Hematopoietic multipotent progenitor cell treated with erythropoietin and hydrocortisone succinate and interleukin-3 and kit ligand, for 8 days (in vitro differentiated cells): ENCODE results near the gene SEMA4D.

Experiments
- DNase-seq: peaks from one replicate; pipeline ENCODE4 v3.0.0-alpha.2; 2015

The SEMA4D gene

DNA sequence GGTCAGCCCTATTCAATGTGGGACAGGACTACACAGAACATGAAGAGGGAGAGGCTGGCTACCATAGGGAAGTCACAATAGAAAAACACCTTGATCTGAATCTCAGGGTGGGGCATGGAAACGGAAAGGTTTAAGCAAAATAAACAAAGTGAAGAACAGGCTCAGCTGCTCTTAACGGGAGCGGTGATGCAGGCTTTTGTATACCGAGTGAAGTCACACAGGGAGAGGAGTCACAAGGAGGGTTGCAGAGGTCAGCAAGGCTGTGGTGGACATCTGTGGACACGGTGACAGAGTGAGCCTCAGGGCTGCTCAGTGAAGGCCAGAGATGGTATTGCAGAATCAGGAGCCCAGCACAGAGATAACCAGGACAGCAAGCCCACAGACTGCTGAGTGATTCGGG lies 30.6 kb upstream of the SEMA4D start:
- no peak for DNase-seq

DNA sequence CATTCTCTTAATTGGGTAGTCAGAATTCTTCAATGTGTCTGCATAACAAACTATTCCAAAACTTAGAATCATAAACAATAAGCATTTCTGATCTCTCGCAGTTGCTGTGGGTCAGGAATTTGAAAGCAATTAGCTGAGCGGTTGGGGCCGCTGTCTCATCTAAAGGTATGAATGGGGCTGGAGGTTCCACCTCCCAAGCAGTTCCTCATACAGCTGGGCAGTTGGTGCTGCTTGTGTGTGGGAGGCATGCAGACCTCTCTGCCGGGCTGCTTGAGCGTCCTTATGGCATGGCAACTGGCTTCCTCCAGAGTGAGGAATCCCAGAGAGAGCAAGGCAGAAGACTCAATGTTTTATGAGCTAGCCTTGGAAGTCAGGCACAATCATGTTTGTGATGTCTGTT lies 30.2 kb upstream of the SEMA4D start:
- no peak for DNase-seq

DNA sequence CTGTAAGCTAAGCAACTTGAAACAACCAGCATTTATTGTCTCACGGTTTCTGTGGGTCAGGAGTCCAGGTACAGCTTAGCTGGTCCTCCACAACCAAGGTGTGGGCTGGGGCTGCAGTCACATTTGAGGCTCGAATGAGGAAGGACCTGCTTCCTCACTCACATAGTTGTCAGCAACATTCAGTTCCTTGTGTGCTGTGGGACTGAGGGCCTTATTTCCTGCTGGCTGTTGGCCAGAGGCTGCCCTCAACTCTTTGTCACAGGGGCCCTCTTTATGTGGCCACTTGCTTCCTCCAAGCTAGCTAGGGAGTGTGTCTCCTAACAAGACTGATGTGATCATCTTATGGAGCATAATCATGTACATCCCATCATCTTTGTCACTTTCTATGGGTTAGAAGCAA lies 29.2 kb upstream of the SEMA4D start:
- DNase-seq: no peak

DNA sequence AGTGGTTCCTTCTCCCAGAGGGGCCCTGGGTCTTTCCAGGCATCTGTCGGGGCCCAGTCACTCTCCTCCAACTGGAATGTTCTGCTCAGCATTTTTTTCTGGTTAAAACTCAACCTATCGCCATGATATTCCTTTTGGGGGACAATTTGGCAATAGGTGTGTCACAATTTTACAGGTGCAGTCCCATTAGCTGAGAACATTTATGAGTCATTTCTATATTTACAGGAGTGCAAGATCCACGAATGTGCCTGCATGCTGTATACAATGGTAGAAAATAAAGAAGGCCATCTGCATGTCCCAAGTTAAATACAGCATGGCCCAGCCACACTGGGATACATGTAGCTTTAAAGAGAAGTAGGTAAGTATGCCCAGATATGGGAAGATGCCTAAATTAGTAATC lies 28.8 kb upstream of the SEMA4D start:
- DNase-seq: no peak

DNA sequence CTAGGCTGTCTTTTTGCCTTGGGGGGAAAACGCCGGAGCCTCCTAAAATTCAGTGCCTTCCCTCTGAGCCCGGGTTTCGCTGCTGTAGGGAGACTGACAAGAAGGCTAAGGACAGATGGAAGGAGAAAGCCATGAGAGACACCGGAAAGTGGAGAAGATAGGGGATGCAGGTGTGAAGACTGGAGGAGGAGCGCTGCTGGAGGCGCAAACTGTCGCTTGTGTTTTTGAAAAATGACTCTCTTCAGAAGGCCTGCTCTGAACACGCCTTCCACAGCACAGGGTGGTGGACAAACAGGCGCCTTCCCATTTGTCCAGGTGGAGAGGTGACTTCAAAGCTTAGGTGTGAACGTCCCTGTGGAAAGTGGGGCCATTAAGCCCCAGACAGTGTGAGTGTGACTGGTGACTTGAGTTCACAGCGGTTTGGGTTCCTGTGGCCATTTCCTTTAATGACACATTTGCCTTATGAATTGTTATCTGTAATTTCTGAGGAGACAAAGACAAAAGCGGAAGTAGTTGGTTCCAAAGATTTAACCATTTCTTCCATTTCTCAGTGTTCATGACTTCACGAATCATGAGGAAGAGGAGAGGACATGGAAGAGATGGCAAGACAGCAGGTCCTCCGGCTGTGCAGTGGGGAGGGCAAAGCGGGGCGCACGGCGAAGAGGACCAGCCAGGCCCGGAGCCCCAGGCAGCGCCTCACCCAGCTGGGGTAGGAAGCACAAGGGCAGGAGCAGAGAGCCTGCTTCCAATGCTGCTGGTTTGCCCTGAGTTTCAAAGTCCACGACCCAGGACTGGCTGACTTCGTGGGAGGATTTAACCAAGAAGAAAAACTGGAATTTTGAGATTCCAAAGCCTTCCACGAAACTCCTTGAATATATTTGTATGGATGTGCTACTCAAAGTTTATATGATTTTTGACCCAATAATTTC lies 27.8 kb upstream of the SEMA4D start:
- DNase-seq: peak; percentile 45

DNA sequence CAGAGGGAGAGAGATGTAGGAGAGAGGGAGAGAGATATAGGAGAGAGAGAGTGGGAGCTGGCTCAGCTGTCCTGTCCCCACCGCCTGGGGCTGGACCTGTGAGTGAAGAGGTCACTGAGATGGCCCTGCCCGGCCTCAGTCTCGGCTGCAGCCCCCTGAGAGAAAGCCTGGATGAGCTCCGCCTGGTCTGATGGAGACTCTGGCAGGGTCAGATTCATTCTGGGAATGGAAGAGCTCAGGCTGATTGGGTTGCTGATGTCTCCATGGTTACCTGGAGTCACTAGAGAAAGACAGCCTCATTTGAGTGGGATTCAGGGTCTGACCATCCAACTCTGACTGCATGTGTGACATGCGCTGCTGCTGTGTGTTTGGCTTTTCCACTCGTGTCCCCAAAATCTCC lies 27.1 kb upstream of the SEMA4D start:
- no peak for DNase-seq

DNA sequence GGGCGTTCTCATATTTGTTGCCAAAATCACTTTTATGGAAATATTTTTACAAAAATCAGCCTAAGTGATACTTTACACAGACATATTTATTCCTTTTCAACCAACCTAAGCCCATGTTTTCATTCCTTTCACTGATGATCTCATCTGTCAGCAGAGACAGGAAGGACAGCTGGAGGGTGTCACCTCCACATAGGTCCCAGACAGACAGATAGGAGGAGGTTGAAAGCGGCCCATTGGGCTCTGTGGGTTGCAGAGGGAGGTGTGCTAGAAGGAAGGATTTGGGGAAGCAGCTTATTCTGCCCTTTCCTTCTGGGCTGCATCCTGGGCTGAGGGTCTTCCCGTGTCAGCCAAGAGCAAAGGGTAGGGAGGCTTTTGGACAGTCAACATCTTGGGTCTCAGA lies 26.0 kb upstream of the SEMA4D start:
- no peak for DNase-seq

DNA sequence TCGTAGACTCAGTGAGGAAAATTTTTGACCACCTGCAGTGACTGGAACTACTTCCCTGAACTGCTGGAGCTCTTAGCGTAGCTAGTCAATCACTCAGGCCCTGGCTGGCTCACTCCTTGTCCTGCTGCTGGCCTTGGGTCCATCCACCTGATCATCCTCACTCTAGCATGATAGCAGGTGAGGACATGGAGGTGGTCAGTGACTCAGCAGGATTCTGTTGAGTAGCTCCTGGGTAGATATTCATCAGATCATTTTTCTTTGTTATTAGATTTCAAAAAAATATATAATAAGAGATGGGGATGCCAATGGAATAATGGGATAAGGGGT lies 25.0 kb upstream of the SEMA4D start:
- DNase-seq: no peak

DNA sequence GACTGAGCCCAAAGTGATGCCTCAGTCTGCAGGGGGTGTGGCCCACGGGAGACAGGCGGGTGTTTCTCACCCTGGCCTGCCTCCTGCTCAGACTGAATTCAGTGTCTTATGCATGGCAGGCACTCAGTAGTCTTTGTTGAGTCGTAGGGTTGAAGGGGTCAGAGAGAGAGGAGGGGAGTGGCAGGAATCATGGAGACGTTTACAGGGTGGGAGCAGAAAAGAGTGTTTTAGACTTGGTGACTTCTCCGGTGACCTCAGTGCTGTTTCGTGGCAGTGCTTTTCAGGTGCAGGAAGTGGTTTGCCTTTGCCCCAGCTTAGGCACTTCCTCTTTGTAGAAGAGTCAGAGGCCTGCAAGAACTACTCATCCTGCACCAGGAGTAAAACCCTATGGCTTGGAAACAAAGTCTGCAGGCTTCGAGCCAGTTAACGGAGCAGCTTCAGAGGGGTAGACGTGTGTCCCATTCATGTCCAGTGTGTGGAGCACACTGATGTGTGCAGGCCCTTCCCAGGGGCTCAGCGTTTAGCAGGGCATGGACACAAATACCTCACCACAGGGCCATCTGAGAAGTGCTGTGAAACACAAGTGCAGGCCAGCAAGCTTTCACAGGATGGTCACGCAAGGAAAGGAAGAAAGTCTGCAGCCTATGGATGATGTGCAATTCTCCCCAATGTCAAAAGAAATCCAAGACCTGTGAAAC lies 24.5 kb upstream of the SEMA4D start:
- DNase-seq: peak; percentile 51

DNA sequence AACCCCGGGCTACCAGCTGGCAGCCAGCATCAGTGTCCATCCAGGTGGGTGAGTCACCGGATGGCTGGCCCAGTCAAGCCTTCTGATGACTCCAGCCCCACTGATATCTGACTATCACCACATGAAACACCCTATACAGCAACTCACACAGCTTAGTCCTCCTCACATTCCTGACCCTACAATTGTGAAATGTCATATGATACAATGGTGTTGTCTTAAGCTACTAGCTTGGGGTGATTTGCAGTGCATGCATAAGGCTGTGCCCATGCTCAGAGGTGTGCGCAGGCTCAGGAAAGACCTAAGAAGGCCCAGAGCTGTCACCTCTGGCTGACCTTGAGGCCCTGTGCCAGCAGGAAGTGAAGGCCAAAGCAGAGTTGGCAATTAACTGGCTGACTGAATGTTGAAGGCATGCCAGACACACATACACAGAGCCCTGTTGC lies 21.5 kb upstream of the SEMA4D start:
- no peak for DNase-seq

DNA sequence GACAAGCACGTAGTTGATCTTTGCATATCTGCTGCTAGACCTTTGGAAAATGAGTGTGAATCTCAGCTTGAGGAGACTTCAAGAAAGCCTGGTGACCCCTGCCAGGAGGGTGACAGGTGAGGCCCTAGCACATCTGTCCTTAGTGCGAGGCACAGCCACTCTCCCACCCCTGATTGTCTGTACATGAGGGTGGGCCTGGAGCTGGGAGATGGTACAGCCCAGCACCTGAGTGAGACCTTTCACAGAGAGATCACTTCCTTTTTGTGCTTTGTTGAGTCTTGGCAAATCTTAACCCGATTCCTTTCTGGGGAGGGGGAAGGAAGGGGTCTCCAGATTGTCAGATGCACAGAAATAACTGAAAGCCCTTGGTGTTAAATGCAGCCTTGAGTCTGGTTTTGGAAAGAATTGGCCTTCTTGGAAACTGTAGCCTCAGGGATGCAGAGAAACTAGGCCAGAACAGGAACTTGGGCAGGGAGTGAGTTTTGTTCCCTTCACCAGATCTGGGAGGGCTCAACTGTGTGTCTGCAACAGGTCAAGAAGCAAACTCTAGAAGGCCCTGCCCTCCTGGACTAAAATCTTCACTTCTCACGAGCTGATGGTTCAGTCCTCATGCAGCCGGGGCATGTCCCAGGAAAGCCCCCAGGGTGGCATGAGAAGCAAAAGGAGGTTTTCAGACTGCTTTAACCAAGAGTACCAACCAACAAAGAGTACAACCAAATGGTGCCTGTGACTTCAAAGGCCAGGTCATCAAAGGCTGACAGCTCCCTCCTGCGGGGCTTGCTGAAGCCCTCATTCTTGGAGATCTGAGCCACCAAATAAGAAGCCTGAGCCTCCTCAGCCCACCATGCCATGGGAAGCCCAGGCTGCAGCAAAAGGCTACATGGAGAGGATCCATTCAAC lies 20.8 kb upstream of the SEMA4D start:
- no peak for DNase-seq

DNA sequence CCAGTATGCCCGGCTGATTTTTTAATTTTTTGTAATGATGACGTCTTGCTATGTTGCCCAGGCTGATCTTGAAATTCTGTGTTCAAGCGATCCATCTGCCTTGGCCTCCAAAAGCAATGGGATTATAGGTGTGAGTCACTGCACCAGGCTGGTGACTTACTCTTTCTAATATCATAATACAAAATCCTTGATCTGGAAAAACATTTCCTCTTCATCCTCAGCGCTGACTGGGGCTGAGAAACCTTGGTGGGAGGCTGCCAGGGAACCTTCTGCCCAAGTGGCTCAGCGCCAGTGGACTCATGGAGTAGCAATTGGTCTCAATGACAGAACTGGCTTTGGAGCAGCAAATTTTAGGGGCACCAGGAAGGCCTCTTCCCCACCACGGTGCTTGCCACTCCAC lies 17.5 kb upstream of the SEMA4D start:
- no peak for DNase-seq

DNA sequence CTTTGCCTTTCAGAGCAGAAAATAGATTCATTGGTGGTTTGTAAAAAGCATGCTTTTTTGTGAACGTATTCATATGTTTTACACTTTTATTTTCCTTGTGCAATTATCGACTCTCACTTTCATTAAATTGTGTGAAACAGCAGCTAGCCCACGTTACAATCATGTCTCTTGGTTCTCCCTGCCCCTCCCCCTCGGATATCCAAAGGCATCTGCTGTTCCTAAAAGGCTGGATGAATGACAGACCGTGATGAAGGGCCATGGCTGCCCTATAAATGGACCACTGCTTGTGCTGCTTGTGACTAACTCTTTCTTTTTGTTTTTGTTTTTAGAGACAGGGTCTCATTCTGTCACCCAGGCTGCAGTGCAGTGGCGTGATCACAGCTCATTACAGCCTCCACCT lies 17.0 kb upstream of the SEMA4D start:
- DNase-seq: no peak

DNA sequence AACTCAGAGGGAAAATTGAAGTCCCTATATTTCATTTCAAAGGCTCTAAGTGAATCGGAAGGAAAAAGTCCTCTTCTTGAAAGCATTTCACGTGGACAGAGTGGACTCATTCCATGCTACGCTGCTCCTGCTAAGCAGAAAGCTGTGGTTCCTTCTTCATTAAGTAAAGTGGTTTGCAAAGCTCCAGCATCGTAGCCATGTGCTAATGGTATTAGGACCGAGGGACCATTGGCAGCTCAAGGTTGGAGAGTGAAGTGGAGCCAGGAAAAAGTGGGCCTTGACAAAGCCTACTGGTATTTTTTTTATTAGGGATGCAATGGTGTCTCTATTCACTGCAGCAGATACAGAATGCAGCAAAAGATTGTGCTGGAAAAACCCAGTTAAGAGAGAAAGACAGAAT lies 16.4 kb upstream of the SEMA4D start:
- DNase-seq: no peak

DNA sequence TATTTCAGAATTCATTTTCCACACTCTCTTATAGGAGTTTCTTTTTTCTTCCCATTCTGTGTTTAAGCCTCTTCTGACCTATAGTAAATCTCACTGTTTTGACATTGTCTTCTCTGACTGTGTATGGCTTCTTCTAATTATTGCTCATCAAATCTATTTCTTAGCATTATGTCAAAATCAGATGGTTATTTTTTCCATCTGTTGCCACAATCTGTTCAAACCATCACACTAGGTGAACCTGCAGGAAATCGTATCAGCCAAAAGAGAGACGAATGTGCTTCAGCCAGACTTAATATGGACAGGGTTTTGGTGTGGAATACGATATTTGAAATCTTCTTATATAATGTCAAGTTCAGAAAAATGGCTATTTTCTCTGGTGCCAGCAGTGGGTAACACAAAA lies 15.9 kb upstream of the SEMA4D start:
- DNase-seq: no peak

DNA sequence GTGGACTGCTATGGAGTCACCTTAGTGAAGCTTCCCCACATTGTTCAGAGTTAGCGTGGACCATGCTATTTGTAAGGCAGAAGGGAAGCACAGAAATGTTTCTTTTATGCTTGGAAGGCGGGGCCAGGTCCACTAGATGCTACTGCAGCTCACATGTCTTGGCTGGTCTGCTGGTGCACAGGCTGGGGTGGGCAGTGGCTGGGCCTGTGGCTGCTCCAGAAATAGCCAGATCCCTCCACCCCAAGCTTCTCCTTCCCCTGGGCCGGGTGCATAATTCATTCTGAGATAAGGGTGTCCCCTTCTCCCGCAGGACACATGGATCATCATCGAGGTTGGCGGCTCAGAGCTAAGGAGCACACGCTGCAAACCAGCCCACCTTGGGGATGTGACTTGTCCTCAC lies 14.5 kb upstream of the SEMA4D start:
- DNase-seq: no peak

DNA sequence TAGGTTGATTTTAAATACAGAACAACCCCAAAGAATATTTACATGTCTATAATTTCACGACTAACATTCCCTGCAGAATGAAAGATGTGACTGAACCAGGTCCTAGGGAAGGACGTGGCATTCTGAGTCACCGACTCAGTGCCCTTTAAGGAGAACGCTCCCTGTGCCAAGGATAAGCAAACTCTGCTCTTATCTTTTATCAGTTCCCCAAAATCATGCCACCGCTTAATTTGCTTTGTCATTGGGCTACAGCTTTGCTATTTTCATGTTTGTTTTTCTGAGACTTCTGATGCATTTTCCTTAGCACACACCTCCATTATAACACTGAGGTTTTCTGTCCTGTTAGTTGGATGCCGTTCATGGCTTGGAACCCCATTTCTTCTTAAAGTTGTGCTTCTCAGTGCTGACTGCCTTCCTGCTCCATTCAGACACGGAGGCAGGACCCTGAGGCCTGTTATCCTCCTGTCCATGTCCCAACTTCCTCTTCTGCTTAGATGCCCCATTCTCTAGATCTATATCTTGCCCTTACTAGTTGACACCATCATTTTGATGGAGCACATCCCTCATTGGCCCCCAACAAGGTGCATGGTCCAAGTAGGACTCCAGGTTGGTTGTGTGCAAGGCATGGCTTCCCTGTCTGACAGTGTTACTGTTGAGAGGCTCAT lies 11.2 kb upstream of the SEMA4D start:
- no peak for DNase-seq

DNA sequence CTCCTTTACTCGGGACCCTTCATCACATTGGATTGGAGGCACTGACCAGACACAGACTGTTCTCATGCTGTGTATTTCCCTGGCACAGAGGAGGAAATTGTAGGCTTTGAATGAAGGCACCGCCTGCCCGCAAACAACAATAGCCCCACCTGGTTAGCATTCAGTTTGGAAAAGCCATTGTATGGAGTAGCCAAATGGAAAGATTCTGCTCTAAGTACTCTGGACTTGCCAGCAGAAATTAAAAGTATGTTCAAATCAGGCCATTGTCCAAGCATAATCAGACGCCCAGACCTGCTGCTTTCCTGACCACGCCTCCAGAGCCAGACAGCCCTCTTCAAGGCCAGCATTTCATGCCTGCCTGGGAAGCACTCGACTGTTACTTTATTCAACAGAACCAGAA lies 8.0 kb upstream of the SEMA4D start:
- DNase-seq: no peak

DNA sequence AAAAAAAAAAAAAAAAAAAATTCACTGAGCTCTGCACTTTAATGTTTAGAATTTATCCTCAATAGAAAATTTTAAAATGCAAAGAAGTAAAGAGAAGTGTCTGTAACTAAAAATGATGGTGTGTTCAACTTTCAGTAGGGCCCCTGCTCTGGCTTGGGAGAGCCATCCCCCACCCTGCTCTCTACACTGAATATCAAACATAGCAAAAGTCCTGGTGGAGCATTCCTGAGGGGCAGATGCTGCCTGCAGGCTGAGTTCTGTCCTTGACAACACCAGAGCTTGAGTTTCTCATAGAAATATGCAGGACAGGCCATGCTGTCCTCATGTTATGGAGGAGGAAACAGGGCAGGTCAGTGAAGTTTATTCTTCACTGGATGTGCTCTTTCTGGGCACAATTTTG lies 7.1 kb upstream of the SEMA4D start:
- no peak for DNase-seq

DNA sequence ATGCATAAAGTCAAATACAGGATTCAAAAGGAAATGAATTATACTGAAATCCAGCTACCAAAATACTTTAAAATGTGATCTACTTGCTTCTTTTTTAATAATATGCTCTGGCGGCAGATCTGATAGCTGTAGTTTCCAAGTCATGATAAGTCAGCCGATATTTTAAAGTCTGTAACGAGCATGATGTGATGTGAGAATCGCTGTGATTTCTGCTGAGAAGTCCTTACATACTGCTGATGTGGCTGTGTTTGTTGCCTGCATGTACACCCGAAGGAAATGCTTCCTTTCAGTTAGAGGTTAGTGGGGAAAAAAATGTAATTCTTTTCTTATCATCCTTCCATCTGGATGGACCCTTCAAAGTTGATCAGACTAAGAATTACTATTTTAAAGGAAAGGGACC lies 4.8 kb upstream of the SEMA4D start:
- DNase-seq: no peak

DNA sequence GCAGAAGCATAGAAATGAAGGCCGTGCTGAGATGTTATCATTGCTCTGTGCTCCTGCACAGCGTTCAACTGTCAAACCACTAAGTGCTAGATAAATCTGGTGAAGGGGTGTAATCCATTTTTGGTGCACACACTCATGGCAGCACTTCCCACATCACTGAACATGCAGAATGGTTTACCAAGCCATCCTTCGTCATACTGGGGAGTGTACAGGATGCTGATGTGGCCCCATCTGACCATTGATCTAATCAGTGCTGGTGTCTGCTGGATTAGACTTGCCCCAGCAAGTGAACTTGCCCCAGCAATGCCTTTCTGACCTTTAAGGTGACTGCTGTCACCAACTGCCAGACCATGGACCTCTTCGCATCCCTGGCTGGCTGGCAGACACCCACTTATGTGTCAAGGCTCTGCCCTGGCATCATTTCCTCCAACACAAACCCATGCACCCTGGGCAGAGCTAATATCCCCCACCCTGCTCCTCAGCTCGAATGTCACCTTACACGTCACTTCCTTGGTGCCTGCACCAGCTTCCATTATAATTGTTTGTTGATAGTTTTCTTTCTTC lies 4.2 kb upstream of the SEMA4D start:
- DNase-seq: peak; percentile 64

DNA sequence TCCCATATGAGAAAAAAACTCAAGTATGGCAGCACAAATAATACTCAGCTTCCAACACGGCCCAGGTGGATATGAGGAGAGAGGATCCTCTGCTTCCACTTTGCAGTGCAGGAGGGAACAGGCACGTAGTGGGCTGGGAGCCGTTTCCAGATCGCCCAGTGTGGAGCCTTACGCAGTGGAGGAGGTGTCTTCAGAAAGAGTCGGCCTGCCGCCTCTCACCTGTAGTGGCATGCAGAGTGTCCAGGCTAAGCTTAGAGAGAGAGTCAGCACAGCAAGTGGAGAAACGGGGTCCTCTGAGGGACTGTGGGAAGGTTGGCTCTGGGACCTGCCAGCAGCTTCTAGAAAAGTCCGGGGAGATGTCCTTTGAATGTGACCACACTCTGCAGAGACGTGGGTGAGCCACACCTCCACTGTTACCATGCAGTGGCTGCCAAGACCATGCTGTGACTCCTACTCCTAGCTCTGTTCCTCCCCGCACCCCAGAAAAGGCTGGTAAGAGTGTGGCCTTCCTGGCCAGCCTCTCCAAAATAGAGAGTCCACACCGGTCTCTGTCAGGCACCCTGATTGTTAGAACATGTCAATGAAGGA lies 3.5 kb upstream of the SEMA4D start:
- DNase-seq: no peak
